ENCODE results near the gene CGA.

CGA gene

GRCh38 chr6:87103977-87104601 lies 9.2 kb upstream of the CGA start:
- no peak for DNase-seq (ENCODE audit: low spot score in 2 of 2)
- Histone ChIP-seq H3K36me3 (replicated peaks) (no peaks in the 10 kb centered on the region), H3K4me1 (no peaks in the 10 kb centered on the region), H3K27me3 (ENCODE audit: low read depth) (no peaks in the 10 kb centered on the region), H3K9me3 (no peaks in the 10 kb centered on the region; the same call in 1 of the 2 replicates), H3K4me3 (no peak overlapping the region)
- in situ Hi-C loops (cut with MboI; ENCODE audit: low sequenced_read_pairs): no loop called here

- in situ Hi-C loops (cut with MboI; ENCODE audit: low sequenced_read_pairs): no loop called here
- Histone ChIP-seq H3K4me1 (no peaks in the 10 kb centered on the region), H3K36me3 (replicated peaks) (no peaks in the 10 kb centered on the region), H3K9me3 (no peaks in the 10 kb centered on the region), H3K27me3 (ENCODE audit: low read depth) (no peaks in the 10 kb centered on the region; the same call in 1 of the 2 replicates), H3K4me3 (no peak overlapping the region)
- DNase-seq (ENCODE audit: low spot score in 2 of 2): no peak
These were observed 7.3 kb upstream of the CGA start for GRCh38 chr6:87102151-87102621.

GRCh38 chr6:87101067-87101466 lies 6.2 kb upstream of the CGA start:
- H3K9me3 ChIP-seq: no peaks in the 10 kb centered on the region
- no peaks in the 10 kb centered on the region; the same call in 1 of the 2 replicates for H3K27me3 ChIP-seq (ENCODE audit: low read depth)
- in situ Hi-C loops (cut with MboI; ENCODE audit: low sequenced_read_pairs): no loop called here
- no peaks in the 10 kb centered on the region for H3K4me1 ChIP-seq
- DNase-seq (ENCODE audit: low spot score in 2 of 2): no peak
- H3K36me3 ChIP-seq (replicated peaks): no peaks in the 10 kb centered on the region
- no peak overlapping the region for H3K4me3 ChIP-seq

GRCh38 chr6:87100216-87100615 lies 5.3 kb upstream of the CGA start:
- Histone ChIP-seq H3K9me3 (no peaks in the 10 kb centered on the region), H3K36me3 (replicated peaks) (no peaks in the 10 kb centered on the region), H3K27me3 (ENCODE audit: low read depth) (no peaks in the 10 kb centered on the region; the same call in 1 of the 2 replicates), H3K4me1 (no peaks in the 10 kb centered on the region), H3K4me3 (no peak overlapping the region)
- in situ Hi-C loops (cut with MboI; ENCODE audit: low sequenced_read_pairs): no loop called here
- DNase-seq (ENCODE audit: low spot score in 2 of 2): no peak

- in situ Hi-C loops (cut with MboI; ENCODE audit: low sequenced_read_pairs): no loop called here
- no peaks in the 10 kb centered on the region for H3K9me3 ChIP-seq
- DNase-seq (ENCODE audit: low spot score in 2 of 2): no peak
These were observed 4.6 kb upstream of the CGA start for GRCh38 chr6:87099472-87099871.

GRCh38 chr6:87094576-87094975 lies 330 bp downstream of the CGA start:
- in situ Hi-C loops (cut with MboI; ENCODE audit: low sequenced_read_pairs): no loop called here

More at GRCh38 chr6:87099472-87099871, 4.6 kb upstream of the CGA start:
- Histone ChIP-seq H3K27me3 (ENCODE audit: low read depth) (no peaks in the 10 kb centered on the region; the same call in 1 of the 2 replicates), H3K36me3 (replicated peaks) (no peaks in the 10 kb centered on the region), H3K4me3 (no peak overlapping the region), H3K4me1 (no peaks in the 10 kb centered on the region)

GRCh38 chr6:87093651-87094050 lies 1.3 kb downstream of the CGA start:
- H3K9me3 ChIP-seq: no peaks in the 10 kb centered on the region
- no peak overlapping the region for H3K4me3 ChIP-seq
- no peak for DNase-seq (ENCODE audit: low spot score in 2 of 2)
- no peaks in the 10 kb centered on the region for H3K36me3 ChIP-seq (replicated peaks)
- no peaks in the 10 kb centered on the region for H3K4me1 ChIP-seq
- in situ Hi-C loops (cut with MboI; ENCODE audit: low sequenced_read_pairs): no loop called here
- H3K27me3 ChIP-seq (ENCODE audit: low read depth): no peaks in the 10 kb centered on the region; the same call in 1 of the 2 replicates

More at GRCh38 chr6:87094576-87094975, 330 bp downstream of the CGA start:
- DNase-seq (ENCODE audit: low spot score in 2 of 2): no peak
- H3K36me3 ChIP-seq (replicated peaks): no peaks in the 10 kb centered on the region
- no peaks in the 10 kb centered on the region; the same call in 1 of the 2 replicates for H3K27me3 ChIP-seq (ENCODE audit: low read depth)
- H3K9me3 ChIP-seq: no peaks in the 10 kb centered on the region
- H3K4me1 ChIP-seq: no peaks in the 10 kb centered on the region
- no peak overlapping the region for H3K4me3 ChIP-seq

GRCh38 chr6:87093199-87093598 lies 1.7 kb downstream of the CGA start:
- Histone ChIP-seq H3K9me3 (no peaks in the 10 kb centered on the region), H3K4me3 (no peak overlapping the region), H3K4me1 (no peaks in the 10 kb centered on the region), H3K36me3 (replicated peaks) (no peaks in the 10 kb centered on the region), H3K27me3 (ENCODE audit: low read depth) (no peaks in the 10 kb centered on the region; the same call in 1 of the 2 replicates)
- DNase-seq (ENCODE audit: low spot score in 2 of 2): no peak
- in situ Hi-C loops (cut with MboI; ENCODE audit: low sequenced_read_pairs): no loop called here

GRCh38 chr6:87092435-87092834 lies 2.5 kb downstream of the CGA start:
- Histone ChIP-seq H3K27me3 (ENCODE audit: low read depth) (peaks cover 4% of the 10 kb centered on the region; the same call in 1 of the 2 replicates), H3K4me3 (no peak overlapping the region), H3K4me1 (no peaks in the 10 kb centered on the region), H3K36me3 (replicated peaks) (no peaks in the 10 kb centered on the region), H3K9me3 (no peaks in the 10 kb centered on the region)
- in situ Hi-C loops (cut with MboI; ENCODE audit: low sequenced_read_pairs): no loop called here
- no peak for DNase-seq (ENCODE audit: low spot score in 2 of 2)

- in situ Hi-C loops (cut with MboI; ENCODE audit: low sequenced_read_pairs): no loop called here
These were observed 5.8 kb downstream of the CGA start for GRCh38 chr6:87089135-87089534.

GRCh38 chr6:87088076-87088475 lies 6.8 kb downstream of the CGA start:
- Histone ChIP-seq H3K4me3 (no peak overlapping the region), H3K36me3 (replicated peaks) (no peaks in the 10 kb centered on the region), H3K9me3 (no peaks in the 10 kb centered on the region), H3K27me3 (ENCODE audit: low read depth) (peaks cover 6% of the 10 kb centered on the region; the same call in 1 of the 2 replicates), H3K4me1 (no peaks in the 10 kb centered on the region)
- no peak for DNase-seq (ENCODE audit: low spot score in 2 of 2)
- in situ Hi-C loops (cut with MboI; ENCODE audit: low sequenced_read_pairs): no loop called here

More at GRCh38 chr6:87089135-87089534, 5.8 kb downstream of the CGA start:
- Histone ChIP-seq H3K36me3 (replicated peaks) (no peaks in the 10 kb centered on the region), H3K4me1 (no peaks in the 10 kb centered on the region), H3K9me3 (no peaks in the 10 kb centered on the region), H3K4me3 (no peak overlapping the region), H3K27me3 (ENCODE audit: low read depth) (0 out of 2 replicates have a peak, but pooled peaks cover 6% of the 10 kb centered on the region)
- DNase-seq (ENCODE audit: low spot score in 2 of 2): no peak

GRCh38 chr6:87082160-87082721 lies 12.7 kb downstream of the CGA start:
- Histone ChIP-seq H3K36me3 (replicated peaks) (no peaks in the 10 kb centered on the region), H3K4me3 (no peak overlapping the region), H3K4me1 (no peaks in the 10 kb centered on the region), H3K27me3 (ENCODE audit: low read depth) (peaks cover 2% of the 10 kb centered on the region; the same call in 1 of the 2 replicates), H3K9me3 (no peaks in the 10 kb centered on the region)
- in situ Hi-C loops (cut with MboI; ENCODE audit: low sequenced_read_pairs): no loop called here
- no peak for DNase-seq (ENCODE audit: low spot score in 2 of 2)

GRCh38 chr6:87078983-87079616 lies 15.8 kb downstream of the CGA start:
- peak; percentile 70 to 89 for DNase-seq (ENCODE audit: low spot score in 2 of 2)
- Histone ChIP-seq H3K27me3 (ENCODE audit: low read depth) (peaks cover 2% of the 10 kb centered on the region; the same call in 1 of the 2 replicates), H3K36me3 (replicated peaks) (no peaks in the 10 kb centered on the region), H3K4me1 (no peaks in the 10 kb centered on the region), H3K4me3 (no peak overlapping the region), H3K9me3 (no peaks in the 10 kb centered on the region)
- in situ Hi-C loops (cut with MboI; ENCODE audit: low sequenced_read_pairs): loop anchor here (10.0 kb wide), 1 partner anchor 316 kb away; no protein-coding TSS in a partner anchor

- Histone ChIP-seq H3K9me3 (no peaks in the 10 kb centered on the region), H3K27me3 (ENCODE audit: low read depth) (peaks cover 4% of the 10 kb centered on the region; the same call in 1 of the 2 replicates), H3K36me3 (replicated peaks) (no peaks in the 10 kb centered on the region), H3K4me1 (0 out of 2 replicates have a peak, but pooled peaks cover 3% of the 10 kb centered on the region), H3K4me3 (no peak overlapping the region)
- in situ Hi-C loops (cut with MboI; ENCODE audit: low sequenced_read_pairs): loop anchor here (10.0 kb wide), 1 partner anchor 320 kb away; no protein-coding TSS in a partner anchor
- DNase-seq (ENCODE audit: low spot score in 2 of 2): no peak
These were observed 19.7 kb downstream of the CGA start for GRCh38 chr6:87075168-87075567.

Measured in HAP-1 (cell line).